ENCODE results near the gene ACAP2.
A peak's percentile ranks its signal among the peaks of the same experiment; 100 is the strongest.

ACAP2 gene

GRCh38 chr3:195251336-195252065 lies 191.3 kb downstream of the ACAP2 start:
- DNase-seq (ENCODE audit: low spot score), result no peak
- no peak for TF ChIP-seq CTCF (IDR thresholded peaks at IDR 0.05; ENCODE audit: extremely low read depth, missing control alignments)

DNA sequence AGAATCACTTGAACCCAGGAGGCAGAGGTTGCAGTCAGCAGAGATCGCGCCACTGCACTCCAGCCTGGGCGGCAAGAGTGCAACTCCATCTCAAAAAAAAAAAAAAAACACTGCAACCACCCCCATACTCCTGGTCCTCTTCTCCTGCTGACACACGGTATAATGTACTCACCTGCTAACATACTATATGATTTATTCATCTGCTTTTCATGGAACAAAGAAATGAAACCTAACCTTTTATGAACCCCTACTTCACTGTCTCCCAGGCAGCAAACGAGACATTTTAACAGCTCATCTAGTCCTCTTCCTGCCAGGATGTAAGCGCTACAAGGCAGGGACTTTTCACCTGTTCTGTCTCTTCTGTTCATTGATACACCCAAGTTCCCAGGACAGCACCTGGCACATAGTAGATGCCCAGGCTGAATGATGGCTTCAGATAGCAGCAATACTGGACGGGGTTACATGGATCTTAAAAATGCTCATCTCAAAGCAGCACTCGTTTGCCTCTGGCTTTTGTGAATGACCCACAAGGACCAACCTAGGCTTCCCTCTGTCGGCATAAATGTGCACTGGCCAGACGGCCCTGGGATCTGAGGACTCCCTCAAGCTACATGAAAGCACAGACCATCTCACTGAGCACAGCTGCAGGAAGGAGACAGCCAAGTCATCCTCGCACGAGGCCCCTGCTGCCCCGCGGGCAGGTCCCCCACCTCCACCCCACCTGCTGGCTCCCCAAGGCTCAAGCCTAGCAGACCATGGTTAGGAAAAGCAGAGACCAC lies 192.2 kb downstream of the ACAP2 start:
- peak; percentile 54 for DNase-seq (ENCODE audit: low spot score)
- peak; percentile 4 for TF ChIP-seq CTCF (IDR thresholded peaks at IDR 0.05; ENCODE audit: extremely low read depth, missing control alignments)

DNA sequence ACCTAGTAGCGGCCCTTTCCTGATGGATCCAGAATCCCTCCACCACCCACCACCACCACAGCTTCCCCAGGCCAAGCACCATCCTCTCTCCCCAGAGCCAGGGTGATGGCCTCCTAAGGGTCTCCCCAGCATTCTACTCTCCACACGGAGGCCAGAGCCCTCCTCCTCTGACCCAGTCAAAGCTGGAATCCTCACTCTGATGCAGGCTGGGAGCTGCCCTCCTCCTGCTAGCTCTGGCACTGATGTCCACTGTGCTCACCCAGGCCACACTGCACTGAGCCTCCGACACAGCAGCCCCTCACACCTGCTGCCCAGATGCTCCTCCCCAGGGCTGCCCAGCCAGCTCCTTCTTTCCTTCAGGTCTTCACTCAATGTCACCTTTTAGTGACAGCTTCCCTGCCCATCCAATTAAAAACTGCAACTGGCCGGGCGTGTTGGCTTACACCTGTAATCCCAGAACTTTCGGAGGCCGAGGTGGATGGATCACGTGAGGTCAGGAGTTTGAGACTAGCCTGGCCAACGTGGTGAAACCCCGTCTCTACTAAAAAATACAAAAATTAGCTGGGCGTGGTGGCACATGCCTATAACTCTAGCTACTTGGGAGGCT lies 192.9 kb downstream of the ACAP2 start:
- no peak for DNase-seq (ENCODE audit: low spot score)
- TF ChIP-seq CTCF (IDR thresholded peaks at IDR 0.05; ENCODE audit: extremely low read depth, missing control alignments), result no peak

- no peak for TF ChIP-seq CTCF (IDR thresholded peaks at IDR 0.05; ENCODE audit: extremely low read depth, missing control alignments)
These were observed 193.6 kb downstream of the ACAP2 start for GRCh38 chr3:195249057-195249770.

DNA sequence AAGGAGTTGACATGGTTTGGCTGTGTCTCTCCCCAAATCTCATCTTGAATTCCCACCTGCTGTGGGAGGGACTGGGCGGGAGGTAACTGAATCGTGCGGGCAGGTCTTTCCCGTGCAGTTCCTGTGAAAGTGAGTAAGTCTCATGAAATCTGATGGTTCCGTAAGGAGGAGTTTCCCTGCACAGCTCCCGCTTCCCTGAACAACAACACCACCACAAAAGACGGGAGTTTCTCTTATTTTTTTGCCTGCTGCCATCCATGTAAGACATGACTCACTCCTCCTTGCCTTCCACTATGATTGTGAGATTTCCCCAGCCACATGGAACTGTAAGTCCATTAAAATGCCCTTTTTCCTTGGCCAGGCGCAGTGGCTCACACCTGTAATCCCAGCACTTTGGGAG lies 194.5 kb downstream of the ACAP2 start:
- TF ChIP-seq CTCF (IDR thresholded peaks at IDR 0.05; ENCODE audit: extremely low read depth, missing control alignments), result no peak
- DNase-seq (ENCODE audit: low spot score), result no peak

More at GRCh38 chr3:195249057-195249770, 193.6 kb downstream of the ACAP2 start:
- no peak for DNase-seq (ENCODE audit: low spot score)

GRCh38 chr3:195247863-195248189 lies 195.0 kb downstream of the ACAP2 start:
- no peak for DNase-seq (ENCODE audit: low spot score)

More at GRCh38 chr3:195247863-195248189, 195.0 kb downstream of the ACAP2 start:
- TF ChIP-seq CTCF (IDR thresholded peaks at IDR 0.05; ENCODE audit: extremely low read depth, missing control alignments), result no peak
